GM18861 (cell line): ENCODE data around the gene CTR9.

Experiments used
- ATAC-seq: cut with Tn5 transposase; IDR thresholded peaks from one replicate; pipeline ENCODE4 v1.9.1; 2021; ENCODE audit not compliant: unreplicated experiment

Gene CTR9

GRCh38 chr11:10742460-10743208 lies 8.4 kb upstream of the CTR9 start:
- no peak for ATAC-seq

GRCh38 chr11:10743354-10744000 lies 7.6 kb upstream of the CTR9 start:
- ATAC-seq, result no peak

- no peak for ATAC-seq
Measured at GRCh38 chr11:10744206-10744605, 6.8 kb upstream of the CTR9 start.

- ATAC-seq, result no peak
Measured at GRCh38 chr11:10746871-10747270, 4.2 kb upstream of the CTR9 start.

GRCh38 chr11:10747733-10748132 lies 3.3 kb upstream of the CTR9 start:
- no peak for ATAC-seq

- ATAC-seq, result no peak
Measured at GRCh38 chr11:10749476-10749875, 1.6 kb upstream of the CTR9 start.

- peak; percentile 4 for ATAC-seq
Measured at GRCh38 chr11:10751581-10751940, 515 bp downstream of the CTR9 start.

GRCh38 chr11:10752061-10752460 lies 1.0 kb downstream of the CTR9 start:
- ATAC-seq, result no peak

GRCh38 chr11:10752486-10752885 lies 1.4 kb downstream of the CTR9 start:
- ATAC-seq, result no peak

GRCh38 chr11:10758957-10759356 lies 7.9 kb downstream of the CTR9 start:
- no peak for ATAC-seq

GRCh38 chr11:10761085-10761698 lies 10.1 kb downstream of the CTR9 start:
- no peak for ATAC-seq

- ATAC-seq, result peak; percentile 78
Measured at GRCh38 chr11:10762185-10762584, 11.1 kb downstream of the CTR9 start.

GRCh38 chr11:10762913-10763421 lies 11.9 kb downstream of the CTR9 start:
- peak; percentile 65 for ATAC-seq

GRCh38 chr11:10763766-10764165 lies 12.7 kb downstream of the CTR9 start:
- no peak for ATAC-seq

GRCh38 chr11:10764412-10764811 lies 13.4 kb downstream of the CTR9 start:
- ATAC-seq, result no peak

- no peak for ATAC-seq
Measured at GRCh38 chr11:10770626-10771254, 19.7 kb downstream of the CTR9 start.

GRCh38 chr11:10771457-10771856 lies 20.4 kb downstream of the CTR9 start:
- no peak for ATAC-seq

GRCh38 chr11:10774811-10775210 lies 23.8 kb downstream of the CTR9 start:
- no peak for ATAC-seq

- no peak for ATAC-seq
Measured at GRCh38 chr11:10777393-10777793, 26.3 kb downstream of the CTR9 start.

- ATAC-seq, result no peak
Measured at GRCh38 chr11:10777806-10778205, 26.8 kb downstream of the CTR9 start.

GRCh38 chr11:10778217-10778970 lies 27.3 kb downstream of the CTR9 start:
- no peak for ATAC-seq
